Ectodermal cell (in vitro differentiated cells): ENCODE data around the gene NOS1AP.
"Not testable (repeated sequence)": the region's sequence is repeated elsewhere in the genome, so short reads cannot be mapped to it uniquely, and the experiment has no call there.

ENCODE experiments used
- H3K27ac ChIP-seq: 2 replicates; pipeline ENCODE4 v1.7.0; 2013; ENCODE audit warnings: mild to moderate bottlenecking, low read depth, low read length; ENCODE audit not compliant: insufficient read depth, poor library complexity, severe bottlenecking
- H3K27me3 ChIP-seq: 2 replicates; pipeline ENCODE4 v1.7.0; 2013; ENCODE audit warnings: mild to moderate bottlenecking, low read length; ENCODE audit not compliant: insufficient read depth, control insufficient read depth, poor library complexity, severe bottlenecking
- H3K36me3 ChIP-seq: one replicate; pipeline ENCODE4 v1.7.0; 2013; ENCODE audit warnings: low read length; ENCODE audit not compliant: control insufficient read depth, insufficient read depth
- H3K4me1 ChIP-seq: one replicate; pipeline ENCODE4 v1.7.0; 2013; ENCODE audit warnings: low read length; ENCODE audit not compliant: control insufficient read depth, insufficient read depth
- H3K4me3 ChIP-seq: 2 replicates; pipeline ENCODE4 v1.7.0; 2013; ENCODE audit warnings: low read depth, low read length, control low read depth; ENCODE audit not compliant: insufficient read depth
- H3K9me3 ChIP-seq: 2 replicates; pipeline ENCODE4 v1.7.0; 2013; ENCODE audit warnings: mild to moderate bottlenecking, low read length, moderate library complexity; ENCODE audit not compliant: control insufficient read depth
- WGBS, 2 experiments: methylation state at CpG; one replicate each; pipeline ENCODE4 v1.1.7; 2013; ENCODE audit warnings: missing lambda C conversion rate in 2 of 2; 5-methylcytosine and 5-hydroxymethylcytosine counted together

The NOS1AP gene

DNA sequence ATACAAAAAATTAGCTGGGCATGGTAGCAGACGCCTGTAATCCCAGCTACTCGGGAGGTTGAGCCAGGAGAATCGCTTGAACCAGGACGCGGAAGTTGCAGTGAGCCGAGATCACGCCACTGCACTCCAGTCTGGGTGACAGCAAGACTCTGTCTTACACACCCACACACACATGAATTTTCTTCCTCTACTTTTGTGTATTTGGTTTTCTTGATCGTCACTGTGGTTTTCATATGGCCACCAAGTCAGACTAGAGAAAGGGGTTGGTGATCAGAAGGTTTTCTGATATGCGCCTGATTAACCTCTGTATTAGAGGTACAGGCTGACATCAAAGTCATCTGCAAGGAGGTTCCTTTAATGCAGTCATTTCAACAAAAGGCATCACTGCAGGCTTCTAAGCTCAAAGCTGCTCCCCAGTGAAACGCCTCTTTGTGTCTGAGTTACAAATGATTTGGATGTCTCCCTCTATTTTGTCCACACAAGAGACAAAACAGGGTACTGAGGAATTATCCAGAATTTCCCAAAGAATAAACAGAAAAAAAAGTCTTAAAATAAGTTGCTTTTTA, 331.4 kb downstream of the NOS1AP start:
- WGBS, 2 experiments = 83% methylated on average over 10 of the region's 10 CpGs
- Histone ChIP-seq H3K27me3 (no peaks in the 10 kb centered on the region), H3K9me3 (no peaks in the 10 kb centered on the region), H3K27ac (no peak overlapping the region), H3K36me3 (no peaks in the 10 kb centered on the region), H3K4me1 (peaks cover 11% of the 10 kb centered on the region), H3K4me3 (no peak overlapping the region)

DNA sequence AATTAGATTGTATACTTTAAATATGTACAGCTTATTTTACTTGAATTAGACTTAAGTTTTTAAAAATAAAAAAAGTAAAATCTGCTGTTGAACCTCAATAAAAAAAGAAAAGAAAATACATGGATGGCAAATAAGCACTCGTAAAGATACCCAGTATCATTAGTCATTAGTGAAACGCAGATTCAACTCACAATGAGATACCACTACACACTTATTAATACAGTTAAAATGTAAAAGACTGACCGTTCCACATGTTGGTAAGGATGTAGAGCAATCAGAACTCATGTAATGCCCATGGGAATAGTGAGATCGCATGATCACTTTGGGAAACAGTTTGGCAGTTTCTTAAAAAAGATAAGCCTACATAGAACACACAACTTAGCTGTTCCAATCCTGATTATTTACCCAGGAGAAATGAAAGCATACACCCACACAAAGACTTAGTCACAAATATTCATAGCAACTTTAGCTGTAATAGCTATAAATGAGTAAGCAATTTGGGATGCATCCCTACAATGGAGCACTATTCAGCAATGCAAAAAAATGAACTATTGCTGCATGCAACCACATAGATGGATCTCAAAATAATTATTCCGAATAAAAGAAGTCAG, 335.2 kb downstream of the NOS1AP start:
- Histone ChIP-seq H3K4me1 (no peaks in the 10 kb centered on the region), H3K4me3 (no peak overlapping the region), H3K9me3 (no peaks in the 10 kb centered on the region), H3K36me3 (no peaks in the 10 kb centered on the region), H3K27me3 (no peaks in the 10 kb centered on the region), H3K27ac (no peak overlapping the region)
- 85 to 94% methylated on average over 4 of the region's 5 CpGs for WGBS, 2 experiments

DNA sequence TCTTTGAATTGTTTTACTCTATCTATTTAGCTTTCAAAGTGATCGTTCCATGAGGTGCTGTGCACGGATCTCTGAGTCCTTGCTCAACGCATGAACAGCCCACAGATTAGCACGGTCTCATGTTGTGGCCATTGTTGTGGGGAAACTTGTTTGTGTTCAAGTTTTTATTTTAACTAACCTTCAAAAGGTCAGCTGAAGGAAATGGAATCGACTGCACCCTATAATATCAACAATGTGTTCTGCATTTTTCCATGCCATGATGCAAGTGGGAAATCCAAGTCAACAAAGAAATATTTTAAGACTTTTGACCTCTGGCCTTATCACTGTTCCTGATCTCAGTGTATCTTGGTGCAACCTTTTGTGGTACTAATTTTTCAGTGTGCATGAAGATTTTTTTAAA, 336.3 kb downstream of the NOS1AP start:
- WGBS, 2 experiments = 85 to 95% methylated on average over 5 of the region's 5 CpGs
- no peaks in the 10 kb centered on the region for H3K4me1 ChIP-seq
- H3K27me3 ChIP-seq = no peaks in the 10 kb centered on the region
- no peak overlapping the region for H3K4me3 ChIP-seq
- no peak overlapping the region for H3K27ac ChIP-seq
- no peaks in the 10 kb centered on the region for H3K9me3 ChIP-seq
- no peaks in the 10 kb centered on the region for H3K36me3 ChIP-seq

DNA sequence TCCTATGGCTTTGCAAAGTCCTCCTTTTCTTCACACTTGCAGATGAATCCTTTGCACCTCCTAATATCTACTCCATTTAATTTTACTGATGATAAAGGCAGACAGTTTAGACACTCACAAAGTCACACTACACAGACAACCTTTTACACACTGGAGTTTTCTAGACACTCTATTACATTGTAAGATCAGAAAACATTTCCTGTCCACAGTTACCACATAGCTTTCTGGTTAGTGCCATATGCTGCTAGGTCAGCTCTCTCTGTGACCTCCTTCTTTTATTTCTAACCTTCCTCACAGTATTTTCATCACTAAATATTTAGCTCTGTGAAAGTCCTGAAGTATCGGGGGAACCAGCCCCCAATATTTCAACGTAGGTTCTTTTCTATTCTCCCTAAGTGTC, 337.3 kb downstream of the NOS1AP start:
- Histone ChIP-seq H3K27ac (no peak overlapping the region), H3K9me3 (no peaks in the 10 kb centered on the region), H3K4me1 (no peaks in the 10 kb centered on the region), H3K27me3 (no peaks in the 10 kb centered on the region), H3K36me3 (no peaks in the 10 kb centered on the region), H3K4me3 (no peak overlapping the region)
- 93 to 97% methylated on average over 2 of the region's 2 CpGs for WGBS, 2 experiments

DNA sequence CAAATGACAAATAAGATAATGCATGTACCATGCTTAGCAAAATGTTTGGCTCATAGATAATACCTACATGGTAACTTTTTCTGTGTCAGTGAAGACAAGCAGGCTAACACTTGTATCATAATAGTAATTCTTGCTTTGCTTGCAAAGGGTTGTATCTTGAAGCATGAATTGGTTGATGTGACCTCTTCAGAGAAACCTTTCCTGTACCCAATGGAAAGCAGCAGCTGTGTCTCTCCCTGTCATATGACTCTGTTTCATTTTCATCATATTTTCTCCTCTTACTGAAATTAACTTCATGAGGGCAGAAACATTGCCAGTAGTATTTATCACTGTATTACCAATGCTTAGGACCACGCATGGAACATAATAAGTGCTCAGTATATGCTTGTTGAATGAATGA, 338.0 kb downstream of the NOS1AP start:
- H3K36me3 ChIP-seq = no peaks in the 10 kb centered on the region
- no peaks in the 10 kb centered on the region for H3K9me3 ChIP-seq
- no peak overlapping the region for H3K27ac ChIP-seq
- no peak overlapping the region for H3K4me3 ChIP-seq
- no peaks in the 10 kb centered on the region for H3K4me1 ChIP-seq
- WGBS, 2 experiments = 81 to 100% methylated on average over 1 of the region's 1 CpG
- no peaks in the 10 kb centered on the region for H3K27me3 ChIP-seq

DNA sequence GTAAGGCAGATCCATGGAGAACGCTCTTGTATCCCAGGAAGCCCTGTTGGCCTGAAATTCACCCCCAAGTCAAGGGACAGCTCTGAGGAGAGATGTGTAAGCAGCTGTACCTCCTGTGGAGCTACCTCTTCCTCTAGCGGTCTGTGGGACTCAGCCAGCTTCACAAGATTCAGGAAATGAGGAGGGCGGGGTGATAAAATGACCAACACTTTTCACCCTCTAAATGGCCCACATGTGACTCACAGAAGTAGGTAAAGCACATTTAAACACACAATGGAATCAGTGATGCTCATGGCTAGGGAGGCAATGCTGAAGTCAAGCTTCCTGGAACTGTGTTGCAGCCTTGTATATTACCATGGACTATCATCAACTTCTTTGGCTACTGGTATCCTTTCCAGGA, 342.5 kb downstream of the NOS1AP start, which contains the start of gene SH2D1B:
TSS of gene SH2D1B (minus strand) at position 135 of the 400 bp plus-strand sequence. CDS start at position 15, 120 bp downstream.
- H3K9me3 ChIP-seq = no peaks in the 10 kb centered on the region
- 82 to 93% methylated on average over 3 of the region's 3 CpGs for WGBS, 2 experiments
- no peaks in the 10 kb centered on the region for H3K36me3 ChIP-seq
- no peaks in the 10 kb centered on the region for H3K4me1 ChIP-seq
- H3K27ac ChIP-seq = no peak within 1 kb of the TSS
- H3K27me3 ChIP-seq = no peaks in the 10 kb centered on the region
- no peak within 1 kb of the TSS for H3K4me3 ChIP-seq

DNA sequence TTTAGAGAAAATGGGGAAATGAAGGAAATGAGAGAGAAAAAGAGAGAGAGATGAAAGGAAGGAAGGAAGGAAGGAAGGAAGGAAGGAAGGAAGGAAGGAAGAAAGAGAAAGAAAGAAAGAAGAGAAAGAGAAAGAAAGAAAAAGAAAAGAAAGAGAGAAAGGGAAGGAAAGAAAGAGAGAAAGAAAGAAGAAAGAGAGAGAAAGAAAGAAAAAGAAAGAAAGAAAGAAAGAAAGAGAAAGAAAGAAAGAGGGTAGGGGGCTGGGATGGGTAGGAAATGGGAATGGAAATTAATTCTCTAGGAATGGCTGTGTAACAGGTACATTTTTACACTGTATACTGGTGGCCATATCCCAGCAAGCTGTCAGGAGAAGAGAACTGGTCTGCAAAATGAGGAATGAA, 346.7 kb downstream of the NOS1AP start:
- H3K27me3 ChIP-seq = no peaks in the 10 kb centered on the region

DNA sequence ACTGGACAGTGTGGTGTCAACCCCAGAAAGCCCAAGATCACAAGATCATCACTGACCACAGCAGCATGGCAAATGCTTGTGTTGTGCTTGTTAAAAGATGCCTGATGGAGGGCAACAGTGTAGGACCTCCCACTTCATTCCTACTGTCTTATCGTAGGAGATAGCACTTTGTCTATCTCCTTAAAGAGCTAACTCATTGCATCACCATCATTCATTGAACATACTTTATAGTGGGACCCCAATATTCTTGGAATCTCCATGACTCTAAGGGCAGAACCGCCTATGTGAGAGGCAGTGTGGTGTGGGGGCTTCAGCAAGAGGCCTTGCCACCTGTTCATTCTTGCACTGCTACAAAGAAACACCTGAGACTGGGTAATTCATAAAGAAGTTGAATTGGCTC, 347.4 kb downstream of the NOS1AP start:
- no peaks in the 10 kb centered on the region for H3K4me1 ChIP-seq
- WGBS, 2 experiments = 94 to 97% methylated on average over 2 of the region's 2 CpGs

More for the DNA sequence above, 346.7 kb downstream of the NOS1AP start:
- H3K27ac ChIP-seq = no peak overlapping the region
- H3K4me1 ChIP-seq = no peaks in the 10 kb centered on the region
- H3K36me3 ChIP-seq = no peaks in the 10 kb centered on the region
- no peak overlapping the region for H3K4me3 ChIP-seq
- no peaks in the 10 kb centered on the region for H3K9me3 ChIP-seq

DNA sequence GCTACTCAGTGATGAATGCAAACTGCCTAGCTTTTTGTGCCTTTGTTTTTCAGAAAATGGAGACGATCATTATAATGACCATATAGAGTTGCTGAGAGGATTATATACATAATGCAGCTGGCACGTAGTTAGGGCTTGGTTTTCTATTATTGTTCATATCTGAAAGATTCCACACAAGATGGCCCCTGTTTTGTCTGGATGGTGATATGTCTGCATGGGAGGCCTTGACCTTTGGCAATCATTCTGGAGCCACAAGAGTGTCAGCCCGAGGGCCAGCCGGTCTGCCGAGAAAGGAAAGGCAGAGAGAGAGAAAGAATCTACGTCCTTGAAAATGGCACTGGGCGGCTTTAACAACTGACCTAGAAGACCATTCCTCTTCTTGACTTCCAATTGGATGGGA, 348.2 kb downstream of the NOS1AP start:
- Histone ChIP-seq H3K4me1 (no peaks in the 10 kb centered on the region), H3K36me3 (no peaks in the 10 kb centered on the region), H3K27ac (no peak overlapping the region), H3K27me3 (no peaks in the 10 kb centered on the region), H3K9me3 (no peaks in the 10 kb centered on the region), H3K4me3 (no peak overlapping the region)
- 93 to 94% methylated on average over 7 of the region's 7 CpGs for WGBS, 2 experiments

More for the DNA sequence above, 347.4 kb downstream of the NOS1AP start:
- H3K27me3 ChIP-seq = no peaks in the 10 kb centered on the region
- H3K27ac ChIP-seq = no peak overlapping the region
- H3K4me3 ChIP-seq = no peak overlapping the region
- H3K36me3 ChIP-seq = no peaks in the 10 kb centered on the region
- no peaks in the 10 kb centered on the region for H3K9me3 ChIP-seq

DNA sequence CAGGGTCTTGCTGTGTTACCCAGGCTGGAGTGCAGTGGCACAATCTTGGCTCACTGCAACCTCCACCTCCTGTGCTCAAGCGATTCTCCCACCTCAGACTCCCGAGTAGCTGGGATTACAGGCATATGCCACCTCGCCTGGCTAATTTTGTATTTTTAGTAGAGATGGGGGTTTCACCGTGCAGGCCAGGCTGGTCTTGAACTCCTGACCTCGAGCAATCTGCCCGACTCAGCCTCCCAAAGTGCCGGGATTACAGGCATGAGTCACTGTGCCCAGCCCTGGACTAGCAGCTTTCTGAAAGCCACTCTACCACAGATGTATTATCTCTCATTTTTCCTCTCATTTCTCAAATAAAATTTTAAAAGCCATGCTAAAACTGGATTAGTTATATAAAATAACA, 349.1 kb downstream of the NOS1AP start:
- H3K27ac ChIP-seq, H3K36me3 ChIP-seq, H3K4me3 ChIP-seq, H3K4me1 ChIP-seq, H3K27me3 ChIP-seq, H3K9me3 ChIP-seq: not testable (repeated sequence)
- 86 to 95% methylated on average over 7 of the region's 7 CpGs for WGBS, 2 experiments
